ENCODE results near the gene KCND3. TPM values are rescaled to one million over a fixed set of nuclear protein-coding genes. Genes with fewer than 3 reads are reported as not detected.

Gene KCND3
- total RNA-seq, 1 donor from 2014 or later, result under 0.01 TPM

DNA sequence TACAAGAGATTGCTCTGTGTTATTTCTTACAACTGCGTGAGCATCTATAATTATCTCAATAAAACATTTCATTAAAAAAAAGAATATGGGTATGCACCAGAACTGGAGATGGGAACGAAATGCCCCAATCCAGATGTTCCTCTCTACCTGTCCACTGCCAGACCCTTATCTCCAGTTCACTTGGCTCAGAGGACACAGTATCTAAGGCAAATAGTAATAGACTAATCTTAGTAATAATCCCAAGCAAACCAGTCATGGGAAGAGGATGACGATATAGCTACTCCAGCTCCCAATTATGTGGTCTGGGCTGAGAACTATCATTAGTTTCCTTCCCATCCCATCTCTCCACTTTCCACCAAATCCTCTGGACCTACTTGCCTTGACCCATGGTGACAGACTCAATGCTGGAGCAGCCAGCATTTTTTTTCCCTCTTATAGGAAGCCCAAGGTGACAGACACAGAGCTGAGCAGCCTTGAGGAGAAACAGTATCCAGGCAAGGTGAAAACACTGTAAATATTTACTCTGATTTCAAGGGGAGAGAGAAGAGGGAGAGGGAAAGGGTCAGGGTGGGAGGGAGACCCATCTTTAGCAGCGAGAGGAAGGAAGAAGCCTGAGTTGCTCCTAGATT, 205.1 kb downstream of the KCND3 start:
- no peaks in the 10 kb centered on the region for H3K36me3 ChIP-seq (ENCODE audit: control insufficient read depth, insufficient read depth, low read length)
- TF ChIP-seq, protein P1, sequence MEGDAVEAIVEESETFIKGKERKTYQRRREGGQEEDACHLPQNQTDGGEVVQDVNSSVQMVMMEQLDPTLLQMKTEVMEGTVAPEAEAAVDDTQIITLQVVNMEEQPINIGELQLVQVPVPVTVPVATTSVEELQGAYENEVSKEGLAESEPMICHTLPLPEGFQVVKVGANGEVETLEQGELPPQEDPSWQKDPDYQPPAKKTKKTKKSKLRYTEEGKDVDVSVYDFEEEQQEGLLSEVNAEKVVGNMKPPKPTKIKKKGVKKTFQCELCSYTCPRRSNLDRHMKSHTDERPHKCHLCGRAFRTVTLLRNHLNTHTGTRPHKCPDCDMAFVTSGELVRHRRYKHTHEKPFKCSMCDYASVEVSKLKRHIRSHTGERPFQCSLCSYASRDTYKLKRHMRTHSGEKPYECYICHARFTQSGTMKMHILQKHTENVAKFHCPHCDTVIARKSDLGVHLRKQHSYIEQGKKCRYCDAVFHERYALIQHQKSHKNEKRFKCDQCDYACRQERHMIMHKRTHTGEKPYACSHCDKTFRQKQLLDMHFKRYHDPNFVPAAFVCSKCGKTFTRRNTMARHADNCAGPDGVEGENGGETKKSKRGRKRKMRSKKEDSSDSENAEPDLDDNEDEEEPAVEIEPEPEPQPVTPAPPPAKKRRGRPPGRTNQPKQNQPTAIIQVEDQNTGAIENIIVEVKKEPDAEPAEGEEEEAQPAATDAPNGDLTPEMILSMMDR (IDR thresholded peaks at IDR 0.05; ENCODE audit: insufficient read depth, low read length, poor library complexity, severe bottlenecking), result no peak
- no peak for DNase-seq (ENCODE audit: low read depth)
- peaks cover 6% of the 10 kb centered on the region for H3K27me3 ChIP-seq (ENCODE audit: control insufficient read depth, insufficient read depth, low read length)
- H3K4me3 ChIP-seq (ENCODE audit: low read depth, low read length), result no peak overlapping the region

DNA sequence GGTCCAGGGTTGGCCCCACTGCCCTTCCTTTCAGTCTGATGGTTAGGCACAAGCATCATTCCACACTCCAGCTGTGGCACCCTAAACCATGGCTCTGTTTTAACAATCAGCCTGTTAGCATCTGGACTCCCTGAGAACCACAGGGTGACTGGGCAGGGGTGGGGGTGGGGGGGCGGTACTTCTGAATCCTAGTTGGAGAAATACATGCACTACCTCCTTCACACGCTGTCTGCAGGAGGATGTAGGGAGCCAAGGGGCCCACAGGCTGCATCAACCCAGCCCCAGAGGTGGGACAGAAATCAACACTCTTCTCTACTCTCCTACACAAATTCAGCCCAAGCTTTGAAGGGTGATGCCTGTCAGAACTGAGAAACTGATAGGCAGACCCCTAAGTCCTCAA, 209.9 kb downstream of the KCND3 start:
- Histone ChIP-seq H3K27me3 (ENCODE audit: control insufficient read depth, insufficient read depth, low read length) (no peaks in the 10 kb centered on the region), H3K4me3 (ENCODE audit: low read depth, low read length) (no peak overlapping the region), H3K36me3 (ENCODE audit: control insufficient read depth, insufficient read depth, low read length) (no peaks in the 10 kb centered on the region)
- TF ChIP-seq, protein P1 (IDR thresholded peaks at IDR 0.05; ENCODE audit: insufficient read depth, low read length, poor library complexity, severe bottlenecking), result no peak
- no peak for DNase-seq (ENCODE audit: low read depth)

DNA sequence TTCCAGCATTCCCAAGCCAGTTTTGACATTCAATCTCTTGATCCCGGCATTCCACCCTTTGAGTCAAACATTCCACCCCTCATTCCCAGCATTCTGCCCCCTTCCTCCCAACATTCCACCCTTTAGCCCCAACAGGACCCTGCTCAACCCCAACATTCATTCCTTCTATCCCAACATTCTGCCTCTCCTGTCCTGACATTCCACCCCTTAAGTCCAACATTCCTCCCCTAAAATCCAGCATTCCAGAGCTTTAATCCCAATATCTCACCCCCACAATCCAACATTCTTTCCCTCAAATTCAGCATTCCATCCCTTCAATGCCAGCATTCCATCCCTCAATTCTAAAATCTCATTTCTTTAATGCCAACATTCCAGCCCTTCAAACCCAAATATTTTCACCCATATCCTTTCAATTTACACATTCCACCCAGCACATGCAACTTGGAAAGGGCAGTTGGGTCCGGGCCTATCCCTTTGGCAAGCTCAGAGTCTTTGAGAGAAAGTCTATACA, 210.9 kb downstream of the KCND3 start:
- Histone ChIP-seq H3K27me3 (ENCODE audit: control insufficient read depth, insufficient read depth, low read length) (no peaks in the 10 kb centered on the region), H3K4me3 (ENCODE audit: low read depth, low read length) (no peak overlapping the region), H3K36me3 (ENCODE audit: control insufficient read depth, insufficient read depth, low read length) (no peaks in the 10 kb centered on the region)
- TF ChIP-seq, protein P1 (IDR thresholded peaks at IDR 0.05; ENCODE audit: insufficient read depth, low read length, poor library complexity, severe bottlenecking), result no peak
- DNase-seq (ENCODE audit: low read depth), result no peak

DNA sequence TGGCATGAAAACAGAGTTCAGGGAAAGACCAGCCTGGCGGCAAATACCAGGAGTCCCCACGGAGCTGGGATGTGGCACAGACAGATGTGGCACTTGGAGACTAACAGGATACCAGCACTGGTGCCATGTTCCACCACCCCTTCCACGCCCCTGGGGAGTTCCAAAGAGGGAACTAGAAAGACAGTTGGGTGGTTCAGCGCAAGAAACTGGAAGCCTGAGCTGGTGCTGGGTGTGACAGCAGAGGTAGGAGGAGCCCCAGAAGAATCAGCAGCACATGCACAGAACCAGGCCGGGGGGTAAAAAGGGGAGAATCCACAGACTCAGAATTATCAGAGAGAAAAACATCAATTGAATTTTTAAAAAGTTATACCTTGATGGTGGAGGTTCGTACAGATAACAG, 211.4 kb downstream of the KCND3 start:
- no peak for DNase-seq (ENCODE audit: low read depth)
- no peaks in the 10 kb centered on the region for H3K36me3 ChIP-seq (ENCODE audit: control insufficient read depth, insufficient read depth, low read length)

DNA sequence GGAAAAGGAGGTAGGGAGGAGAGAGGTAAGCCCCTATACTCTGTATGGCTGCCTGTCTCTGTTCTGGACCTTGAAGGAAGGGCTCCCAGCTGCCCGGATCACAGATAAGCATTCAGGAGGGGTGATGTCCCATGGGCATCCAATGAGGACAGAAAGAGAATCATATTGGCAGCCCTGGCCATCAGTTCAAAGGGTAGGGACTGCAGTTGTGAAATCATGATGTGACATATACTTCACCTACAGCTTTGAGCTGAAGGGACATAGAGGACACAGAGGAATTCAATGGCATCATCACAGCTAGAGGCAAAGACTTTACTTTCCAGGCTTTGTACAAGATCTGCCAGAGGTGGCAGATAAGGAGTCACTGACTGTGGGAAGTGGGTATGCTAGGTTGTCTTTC, 212.2 kb downstream of the KCND3 start:
- TF ChIP-seq, protein P1 (IDR thresholded peaks at IDR 0.05; ENCODE audit: insufficient read depth, low read length, poor library complexity, severe bottlenecking), result no peak
- Histone ChIP-seq H3K27me3 (ENCODE audit: control insufficient read depth, insufficient read depth, low read length) (no peaks in the 10 kb centered on the region), H3K4me3 (ENCODE audit: low read depth, low read length) (no peak overlapping the region), H3K36me3 (ENCODE audit: control insufficient read depth, insufficient read depth, low read length) (no peaks in the 10 kb centered on the region)
- DNase-seq (ENCODE audit: low read depth), result no peak

More for the DNA sequence above, 211.4 kb downstream of the KCND3 start:
- Histone ChIP-seq H3K4me3 (ENCODE audit: low read depth, low read length) (no peak overlapping the region), H3K27me3 (ENCODE audit: control insufficient read depth, insufficient read depth, low read length) (no peaks in the 10 kb centered on the region)
- TF ChIP-seq, protein P1 (IDR thresholded peaks at IDR 0.05; ENCODE audit: insufficient read depth, low read length, poor library complexity, severe bottlenecking), result no peak

DNA sequence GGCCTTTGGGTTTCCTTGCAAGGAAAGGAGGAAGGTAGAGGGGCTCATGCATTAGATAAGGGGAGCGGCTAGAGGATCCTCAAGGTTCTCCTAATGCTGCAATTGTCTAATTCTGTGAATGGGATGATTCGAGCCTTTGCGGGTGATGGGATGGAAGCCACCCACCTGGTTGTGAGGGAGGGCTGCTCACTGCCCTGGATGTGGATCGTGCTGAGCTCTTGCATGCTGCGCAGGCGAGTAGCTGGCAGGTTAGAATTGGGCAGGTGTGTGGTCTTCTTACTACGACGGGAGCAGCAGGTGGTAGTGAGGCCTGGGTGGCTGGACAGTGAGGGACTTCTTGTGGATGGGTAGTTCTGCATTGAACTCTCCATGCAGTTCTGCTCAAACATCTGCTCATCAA, 212.6 kb downstream of the KCND3 start:
- no peak for DNase-seq (ENCODE audit: low read depth)
- no peaks in the 10 kb centered on the region for H3K36me3 ChIP-seq (ENCODE audit: control insufficient read depth, insufficient read depth, low read length)
- no peak overlapping the region for H3K4me3 ChIP-seq (ENCODE audit: low read depth, low read length)
- no peaks in the 10 kb centered on the region for H3K27me3 ChIP-seq (ENCODE audit: control insufficient read depth, insufficient read depth, low read length)
- TF ChIP-seq, protein P1 (IDR thresholded peaks at IDR 0.05; ENCODE audit: insufficient read depth, low read length, poor library complexity, severe bottlenecking), result no peak

Measured in kidney epithelial cell (primary cell).